ENCODE results near the gene CDH4. TPM values are rescaled to one million over a fixed set of nuclear protein-coding genes. Genes with fewer than 3 reads are reported as not detected.

Gene CDH4
- total and polyA plus RNA-seq, 2 donors (not counting 1 experiment from before 2014, with no cell fraction given) = not detected

DNA sequence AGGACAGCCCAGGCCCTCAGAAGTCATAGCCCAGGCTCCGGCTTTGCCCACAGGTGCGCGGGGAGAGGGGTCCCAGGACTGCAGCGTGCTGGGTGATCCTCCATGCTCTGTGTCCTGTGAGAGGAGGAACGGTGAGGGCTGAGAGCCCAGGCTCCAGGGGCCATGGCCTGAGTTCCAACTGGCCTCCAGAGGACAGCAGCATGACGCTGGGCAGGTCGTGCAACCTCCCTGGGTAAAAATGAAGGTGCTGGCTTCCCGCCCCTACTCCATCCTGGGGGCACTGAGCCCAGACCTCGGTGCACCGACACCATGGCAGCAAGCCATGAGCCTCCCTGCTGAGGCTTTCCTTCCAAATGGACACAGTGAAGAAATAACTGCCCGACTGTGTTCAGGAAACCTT lies 508.3 kb downstream of the CDH4 start:
- TF ChIP-seq EZH2 (IDR thresholded peaks at IDR 0.05; ENCODE audit: borderline replicate concordance, insufficient read depth, low read depth, low read length, poor library complexity, severe bottlenecking) (no peak), CTCF (IDR thresholded peaks at IDR 0.05) (no peak)
- H2AFZ ChIP-seq (ENCODE audit: insufficient read depth, low read depth, low read length, poor library complexity, severe bottlenecking) = no peak overlapping the region
- ChIA-PET POLR2A (no interaction called here), CTCF (no interaction called here)
- H3K9me3 ChIP-seq (ENCODE audit: control extremely low read depth in 1 of 3, control insufficient read depth in 2 of 3, insufficient read depth in 1 of 3, low read length in 2 of 3) = peaks cover 0 to 12% (median 0%) of the 10 kb centered on the region in 3 donors
- no peaks in the 10 kb centered on the region for H3K9me3 Mint-ChIP-seq (ENCODE audit: insufficient read depth)
- H3K9ac ChIP-seq (ENCODE audit: low read length) = no peak overlapping the region
- no peak for ATAC-seq (ENCODE audit: low read depth)
- no peaks in the 10 kb centered on the region for H3K4me1 Mint-ChIP-seq
- no peak overlapping the region for H3K4me3 Mint-ChIP-seq
- H3K79me2 ChIP-seq (ENCODE audit: control insufficient read depth, insufficient read depth, low read length) = no peaks in the 10 kb centered on the region
- no peaks in the 10 kb centered on the region for H3K4me1 ChIP-seq (ENCODE audit: control insufficient read depth in 2 of 2, insufficient read depth in 2 of 2, low read length in 2 of 2)
- WGBS (ENCODE audit: insufficient coverage) = 90% methylated on average over 8 of the region's 11 CpGs
- no peaks in the 10 kb centered on the region for H3K27me3 ChIP-seq (replicated peaks in 1 of 4; ENCODE audit: control extremely low read depth in 1 of 4, control insufficient read depth in 3 of 4, insufficient read depth in 4 of 4, low read length in 3 of 4)
- no peak overlapping the region for H3K27ac ChIP-seq (ENCODE audit: low read length in 2 of 2)
- H3K4me2 ChIP-seq (replicated peaks; ENCODE audit: low read depth, low read length, poor library complexity, severe bottlenecking) = no peak overlapping the region
- no peak for DNase-seq
- H3K36me3 ChIP-seq (replicated peaks in 1 of 2; ENCODE audit: control extremely low read depth in 1 of 2, control insufficient read depth in 1 of 2, extremely low read depth in 1 of 2, insufficient read depth in 2 of 2, low read length in 1 of 2) = no peaks in the 10 kb centered on the region
- H4K20me1 ChIP-seq (ENCODE audit: control insufficient read depth, insufficient read depth, low read length, poor library complexity, severe bottlenecking) = no peaks in the 10 kb centered on the region
- no peak overlapping the region for H3K27ac Mint-ChIP-seq
- H3K27me3 Mint-ChIP-seq = no peaks in the 10 kb centered on the region
- no peak overlapping the region for H3K4me3 ChIP-seq (ENCODE audit: control extremely low read depth in 1 of 5, extremely low read depth in 1 of 5, insufficient read depth in 1 of 5, low read depth in 2 of 5, low read length in 4 of 5)
- intact Hi-C loops (cut with micrococcal nuclease) = no loop called here

DNA sequence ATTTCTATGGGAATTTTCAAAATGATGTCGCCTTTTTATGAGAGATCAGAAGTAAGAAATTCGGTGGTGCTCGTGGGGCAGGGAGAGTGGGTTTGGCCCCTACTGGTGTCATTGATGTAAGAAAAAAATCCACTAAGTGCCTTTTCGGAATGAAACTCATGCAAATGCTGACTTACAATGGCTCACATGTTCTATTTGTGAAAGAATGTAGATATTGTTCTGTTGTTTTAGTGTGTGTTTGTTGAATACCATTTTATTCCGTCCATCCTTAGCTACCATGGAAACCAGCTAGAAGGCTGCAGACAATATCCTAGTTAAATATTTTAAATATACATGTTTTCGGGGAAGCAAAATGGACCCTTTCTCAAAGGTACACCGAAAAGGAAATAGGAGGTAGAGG lies 508.7 kb downstream of the CDH4 start:
- POLR2A ChIA-PET = no interaction called here
- Histone ChIP-seq H2AFZ (ENCODE audit: insufficient read depth, low read depth, low read length, poor library complexity, severe bottlenecking) (no peak overlapping the region), H3K36me3 (replicated peaks in 1 of 2; ENCODE audit: control extremely low read depth in 1 of 2, control insufficient read depth in 1 of 2, extremely low read depth in 1 of 2, insufficient read depth in 2 of 2, low read length in 1 of 2) (no peaks in the 10 kb centered on the region), H3K4me1 (ENCODE audit: control insufficient read depth in 2 of 2, insufficient read depth in 2 of 2, low read length in 2 of 2) (no peaks in the 10 kb centered on the region), H3K9ac (ENCODE audit: low read length) (no peak overlapping the region), H3K27ac (ENCODE audit: low read length in 2 of 2) (no peak overlapping the region), H3K79me2 (ENCODE audit: control insufficient read depth, insufficient read depth, low read length) (no peaks in the 10 kb centered on the region), H3K4me2 (replicated peaks; ENCODE audit: low read depth, low read length, poor library complexity, severe bottlenecking) (no peak overlapping the region), H4K20me1 (ENCODE audit: control insufficient read depth, insufficient read depth, low read length, poor library complexity, severe bottlenecking) (no peaks in the 10 kb centered on the region), H3K9me3 (ENCODE audit: control extremely low read depth in 1 of 3, control insufficient read depth in 2 of 3, insufficient read depth in 1 of 3, low read length in 2 of 3) (peaks cover 0 to 16% (median 0%) of the 10 kb centered on the region in 3 donors), H3K4me3 (ENCODE audit: control extremely low read depth in 1 of 5, extremely low read depth in 1 of 5, insufficient read depth in 1 of 5, low read depth in 2 of 5, low read length in 4 of 5) (no peak overlapping the region), H3K27me3 (replicated peaks in 1 of 4; ENCODE audit: control extremely low read depth in 1 of 4, control insufficient read depth in 3 of 4, insufficient read depth in 4 of 4, low read length in 3 of 4) (no peaks in the 10 kb centered on the region)
- Mint-ChIP-seq H3K4me3 (no peak overlapping the region), H3K27me3 (no peaks in the 10 kb centered on the region), H3K27ac (no peak overlapping the region), H3K4me1 (no peaks in the 10 kb centered on the region), H3K9me3 (ENCODE audit: insufficient read depth) (no peaks in the 10 kb centered on the region)
- WGBS (ENCODE audit: insufficient coverage) = 93% methylated on average over 4 of the region's 7 CpGs
- TF ChIP-seq EZH2 (IDR thresholded peaks at IDR 0.05; ENCODE audit: borderline replicate concordance, insufficient read depth, low read depth, low read length, poor library complexity, severe bottlenecking) = no peak
- TF ChIP-seq CTCF (IDR thresholded peaks at IDR 0.05) = no peak
- CTCF ChIA-PET = no interaction called here
- intact Hi-C loops (cut with micrococcal nuclease) = no loop called here
- DNase-seq (no peak), ATAC-seq (ENCODE audit: low read depth) (no peak)

All from B cell (primary cell).